LNCaP clone FGC (cell line): ENCODE results near the gene KLRF2.

Source experiments
- DNase-seq: peaks from one replicate; pipeline ENCODE4 v3.0.0-alpha.2; 2011; ENCODE audit warnings: low read depth
- H3K4me3 ChIP-seq: 2 replicates; pipeline ENCODE4 v1.5.1; 2011; ENCODE audit warnings: mild to moderate bottlenecking, low read depth, low read length, control low read depth
- CTCF ChIP-seq: IDR thresholded peaks from 2 replicates; pipeline ENCODE4 v1.5.1; 2012; ENCODE audit warnings: mild to moderate bottlenecking; ENCODE audit not compliant: control insufficient read depth, insufficient read depth; ENCODE audit errors: extremely low read depth

Gene KLRF2, protein sequence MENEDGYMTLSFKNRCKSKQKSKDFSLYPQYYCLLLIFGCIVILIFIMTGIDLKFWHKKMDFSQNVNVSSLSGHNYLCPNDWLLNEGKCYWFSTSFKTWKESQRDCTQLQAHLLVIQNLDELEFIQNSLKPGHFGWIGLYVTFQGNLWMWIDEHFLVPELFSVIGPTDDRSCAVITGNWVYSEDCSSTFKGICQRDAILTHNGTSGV

DNA sequence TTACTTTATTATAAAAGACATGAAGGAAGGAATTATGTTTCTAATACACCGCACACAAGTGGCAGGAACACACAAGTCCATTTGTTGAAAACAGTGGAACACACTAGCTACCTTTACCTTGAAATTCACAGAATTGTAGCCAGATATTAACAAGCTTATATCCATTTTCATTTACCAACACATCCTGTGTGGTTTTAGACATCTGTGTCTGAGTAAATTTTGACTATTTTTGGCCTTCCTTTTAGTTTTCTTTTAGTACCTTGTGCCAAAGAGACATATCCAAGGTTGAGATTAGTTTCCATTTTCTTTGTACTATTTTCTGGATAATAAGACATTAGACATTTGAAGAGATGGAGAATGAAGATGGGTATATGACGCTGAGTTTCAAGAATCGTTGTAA is at the start of gene KLRF2:
Gene KLRF2, plus strand, starts transcription at position 244 of the 400 bp plus-strand sequence. Its CDS starts 107 bp downstream, at position 351.
- H3K4me3 ChIP-seq = no peak within 1 kb of the TSS
- no peak for DNase-seq
- no peak for TF ChIP-seq CTCF

DNA sequence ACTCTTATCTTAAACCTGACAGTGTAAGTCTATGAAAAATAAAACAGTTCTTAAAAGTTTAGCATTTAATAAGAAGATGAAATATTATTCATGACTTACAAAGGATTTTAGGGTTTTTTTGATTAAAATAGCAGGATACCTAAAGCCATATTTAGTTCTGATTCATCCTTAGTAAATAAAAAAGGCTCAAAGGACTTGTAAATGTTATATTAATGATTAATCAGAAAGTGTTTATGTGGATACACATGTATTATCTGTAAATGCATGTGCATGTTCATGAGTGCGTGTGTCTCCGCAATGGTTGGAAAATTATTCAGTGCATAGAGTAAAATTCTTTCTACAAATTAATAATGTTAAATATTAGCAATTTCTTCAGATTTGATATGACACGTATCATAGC is 49.6 kb upstream of the KLRF2 start:
- no peak for TF ChIP-seq CTCF
- DNase-seq = no peak
- no peak overlapping the region for H3K4me3 ChIP-seq

- H3K4me3 ChIP-seq = no peak overlapping the region
- TF ChIP-seq CTCF = no peak
- no peak for DNase-seq
Measured at GRCh38 chr12:9843407-9843806, 37.9 kb upstream of the KLRF2 start.

DNA sequence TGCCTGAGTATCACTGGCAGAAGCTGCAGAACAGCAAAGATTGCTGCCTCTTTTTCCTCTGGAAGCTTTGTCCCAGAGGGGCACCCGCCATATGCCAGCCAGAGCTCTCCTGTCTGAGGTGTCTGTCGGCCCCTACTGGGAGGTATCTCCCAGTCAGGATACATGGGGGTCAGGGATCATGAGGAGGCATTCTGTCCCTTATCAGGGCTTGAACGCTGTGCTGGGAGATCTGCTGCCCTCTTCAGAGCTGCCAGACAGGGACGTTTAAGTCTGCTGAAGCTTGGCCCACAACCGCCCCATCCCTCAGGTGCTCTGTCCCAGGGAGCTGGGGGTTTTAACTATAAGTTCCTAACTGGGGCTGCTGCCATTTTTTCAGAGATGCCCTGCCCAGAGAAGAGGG is 32.4 kb upstream of the KLRF2 start:
- no peak for DNase-seq
- H3K4me3 ChIP-seq = no peak overlapping the region
- no peak for TF ChIP-seq CTCF

GRCh38 chr12:9851050-9851449 is 30.2 kb upstream of the KLRF2 start:
- DNase-seq = no peak
- TF ChIP-seq CTCF = no peak
- H3K4me3 ChIP-seq = no peak overlapping the region

GRCh38 chr12:9851927-9852326 is 29.4 kb upstream of the KLRF2 start:
- no peak for TF ChIP-seq CTCF
- DNase-seq = no peak
- no peak overlapping the region for H3K4me3 ChIP-seq

GRCh38 chr12:9856151-9856550 is 25.1 kb upstream of the KLRF2 start:
- no peak overlapping the region for H3K4me3 ChIP-seq
- DNase-seq = no peak
- no peak for TF ChIP-seq CTCF
